HG03135 (cell line): ENCODE measurements around the gene CYP4V2.

Experiments
- ATAC-seq: cut with Tn5 transposase; IDR thresholded peaks from one replicate; pipeline ENCODE4 v1.9.1; 2021; ENCODE audit warnings: mild to moderate bottlenecking, moderate library complexity; ENCODE audit not compliant: unreplicated experiment

CYP4V2 gene

GRCh38 chr4:186188107-186188506, 3.3 kb upstream of the CYP4V2 start:
- ATAC-seq = no peak

DNA sequence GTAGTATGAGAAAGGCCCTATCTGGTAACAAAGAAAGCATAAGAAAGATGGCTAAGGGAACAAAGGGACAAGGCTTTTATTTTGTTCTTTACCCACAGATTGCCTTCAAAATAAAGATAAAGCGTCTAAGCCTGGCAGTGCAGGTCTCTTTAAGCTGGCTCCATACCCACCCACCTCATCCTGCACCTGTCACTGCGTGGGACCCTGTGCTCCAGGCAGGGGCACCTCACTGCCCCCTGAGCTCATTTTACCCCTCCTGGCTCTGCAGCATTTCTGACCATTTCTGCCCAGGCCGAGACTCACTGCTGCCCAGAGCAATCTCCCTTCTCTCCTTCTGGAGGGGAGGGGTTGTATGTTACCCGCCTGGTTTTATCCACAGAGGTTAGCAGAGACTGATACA, 1.7 kb upstream of the CYP4V2 start:
- no peak for ATAC-seq

DNA sequence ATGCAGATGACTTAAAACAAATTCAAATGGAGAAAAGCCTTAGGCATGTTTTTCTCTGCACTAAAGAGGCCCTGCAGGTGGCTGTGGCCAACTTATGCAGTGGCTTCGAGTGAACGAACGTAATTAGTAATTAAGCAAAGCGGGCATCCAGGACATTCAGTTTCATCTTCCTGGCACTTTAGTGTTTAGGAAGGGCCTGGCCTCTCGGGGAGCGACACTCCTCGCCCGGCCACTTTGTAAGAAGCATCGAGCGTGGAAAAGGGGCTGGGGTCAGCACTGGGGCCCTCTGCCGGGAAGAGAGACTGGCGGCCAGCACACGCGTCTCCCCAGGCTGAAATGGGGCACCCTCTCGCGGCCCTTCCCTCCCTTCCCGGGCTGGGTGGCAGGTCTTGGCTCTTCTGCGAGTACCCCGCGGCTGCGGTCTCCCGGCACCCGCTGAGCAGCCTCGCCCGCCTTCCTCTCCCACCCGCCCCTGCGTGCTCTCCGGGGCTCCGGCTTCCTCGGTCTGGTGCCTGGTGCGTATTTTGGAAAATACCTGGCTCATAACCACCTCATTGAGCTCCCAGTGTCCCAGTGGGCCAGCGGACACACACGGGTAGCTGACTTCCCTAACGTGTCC, 677 bp upstream of the CYP4V2 start:
- peak; percentile 35 for ATAC-seq

GRCh38 chr4:186192066-186192612, 772 bp downstream of the CYP4V2 start:
- ATAC-seq = peak; percentile 14

GRCh38 chr4:186193851-186194250, 2.5 kb downstream of the CYP4V2 start:
- ATAC-seq = no peak

DNA sequence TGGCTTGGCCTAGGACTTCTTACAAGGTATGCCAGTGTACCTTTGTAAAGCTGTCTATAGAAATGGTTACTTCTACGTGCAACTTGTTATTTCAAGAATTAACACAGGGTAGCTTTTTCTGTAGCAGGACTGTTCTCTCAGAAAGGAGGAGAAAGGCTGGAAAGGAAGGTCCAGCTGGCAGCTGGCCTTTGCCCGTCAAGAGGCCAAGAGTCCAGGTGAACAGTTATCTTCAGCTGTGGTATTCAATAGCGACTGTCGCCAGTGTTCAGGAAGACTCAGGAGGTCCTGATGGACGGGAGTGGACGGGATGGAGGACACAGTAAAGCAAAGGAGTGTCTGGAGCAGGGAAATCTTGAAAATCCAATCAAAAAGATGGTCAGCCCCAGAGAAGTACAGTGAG, 4.7 kb downstream of the CYP4V2 start:
- ATAC-seq = no peak

DNA sequence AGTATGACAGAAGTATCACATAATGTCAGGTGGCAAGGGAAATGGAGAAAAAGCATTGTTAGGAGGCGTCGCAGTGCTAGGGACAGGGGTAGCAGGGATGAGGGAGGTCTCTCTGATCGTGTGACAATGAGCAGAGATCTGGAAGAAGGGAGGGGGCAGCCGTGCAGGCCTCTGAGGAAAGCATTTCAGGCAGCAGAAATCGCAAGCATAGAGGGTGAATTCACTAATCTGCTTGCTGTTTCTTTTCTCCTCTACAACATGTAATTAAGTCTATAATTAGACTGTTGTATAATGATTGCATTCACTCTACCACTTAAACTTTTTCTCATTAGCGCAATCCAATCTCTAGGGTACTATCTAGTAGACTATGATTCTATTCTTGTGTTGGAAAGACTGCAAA, 9.1 kb downstream of the CYP4V2 start:
- no peak for ATAC-seq

DNA sequence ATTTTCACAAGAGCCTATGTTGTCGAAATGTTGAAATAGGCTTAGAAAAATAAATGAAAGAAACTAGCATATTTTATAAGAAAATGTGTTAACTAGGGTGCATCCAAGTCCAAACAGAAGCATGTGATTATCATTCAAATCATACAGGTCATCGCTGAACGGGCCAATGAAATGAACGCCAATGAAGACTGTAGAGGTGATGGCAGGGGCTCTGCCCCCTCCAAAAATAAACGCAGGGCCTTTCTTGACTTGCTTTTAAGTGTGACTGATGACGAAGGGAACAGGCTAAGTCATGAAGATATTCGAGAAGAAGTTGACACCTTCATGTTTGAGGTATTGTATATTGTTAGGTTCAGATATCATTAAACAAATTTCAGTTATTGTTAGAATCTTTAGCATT, 9.6 kb downstream of the CYP4V2 start:
- no peak for ATAC-seq

- ATAC-seq = peak; percentile 96
These were observed 10.3 kb downstream of the CYP4V2 start for GRCh38 chr4:186201535-186202230.

GRCh38 chr4:186202490-186203140, 11.2 kb downstream of the CYP4V2 start:
- ATAC-seq = no peak

- ATAC-seq = no peak
These were observed 12.0 kb downstream of the CYP4V2 start for GRCh38 chr4:186203406-186203805.

GRCh38 chr4:186204103-186204559, 12.8 kb downstream of the CYP4V2 start:
- ATAC-seq = peak; percentile 54

DNA sequence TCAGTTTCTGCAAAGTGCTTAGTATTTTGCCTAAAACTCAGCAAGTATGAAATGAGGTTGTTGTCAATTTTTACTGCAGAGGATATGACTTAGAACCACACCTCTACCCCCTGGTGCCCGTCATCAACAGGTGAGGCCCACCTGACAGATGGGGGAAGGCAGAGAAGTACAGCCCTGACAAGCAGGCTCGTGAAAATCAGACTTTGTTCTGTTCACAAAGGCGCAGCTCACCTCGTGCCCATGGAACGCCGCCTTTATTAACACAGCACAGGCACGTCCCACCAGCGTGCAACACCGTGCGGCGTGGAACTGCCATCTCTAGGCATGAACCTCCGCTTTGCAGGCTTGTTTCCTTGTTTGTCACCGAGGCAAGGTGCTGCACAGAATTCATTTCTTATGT, 13.3 kb downstream of the CYP4V2 start:
- ATAC-seq = no peak

- ATAC-seq = no peak
These were observed 13.8 kb downstream of the CYP4V2 start for GRCh38 chr4:186205156-186205555.

- ATAC-seq = no peak
These were observed 25.2 kb downstream of the CYP4V2 start for GRCh38 chr4:186216465-186217024.

DNA sequence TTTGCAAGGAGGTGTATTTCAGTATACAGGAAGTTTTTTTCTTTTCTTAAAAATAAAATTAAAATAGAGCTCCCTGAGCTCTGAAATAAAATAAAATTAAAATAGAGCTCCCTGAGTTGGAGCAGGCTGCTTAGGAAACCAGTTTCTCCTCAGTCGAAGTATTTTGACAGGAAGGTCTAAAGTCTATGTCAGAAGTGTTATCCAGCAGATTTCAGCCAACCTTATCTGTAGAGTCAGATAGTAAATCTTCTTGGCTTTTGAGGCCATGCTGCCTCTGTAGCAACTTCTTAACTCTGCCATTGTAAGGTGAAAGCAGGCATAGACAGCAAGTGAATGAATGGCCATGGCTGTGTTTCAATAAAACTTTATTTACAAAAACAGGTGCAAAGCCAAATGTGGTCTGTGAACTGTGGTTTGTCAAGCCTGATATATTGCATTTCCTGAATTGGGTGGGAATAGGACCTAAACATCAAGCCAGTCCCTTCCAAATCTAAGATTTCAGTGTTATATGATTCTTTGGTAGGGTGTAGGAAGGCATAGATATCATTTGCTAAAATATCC, 26.4 kb downstream of the CYP4V2 start:
- no peak for ATAC-seq

- ATAC-seq = no peak
These were observed 30.3 kb downstream of the CYP4V2 start for GRCh38 chr4:186221624-186222023.

GRCh38 chr4:186225848-186226247, 34.5 kb downstream of the CYP4V2 start:
- no peak for ATAC-seq

- ATAC-seq = no peak
These were observed 35.3 kb downstream of the CYP4V2 start for GRCh38 chr4:186226521-186227189.

GRCh38 chr4:186227221-186227620, 35.9 kb downstream of the CYP4V2 start, which contains the start of gene KLKB1:
TSS of gene KLKB1 (plus strand) at chr4:186227507. CDS start at chr4:186228196, 689 bp downstream.
- no peak for ATAC-seq
